ENCODE results near the gene RIC8B.

DNA sequence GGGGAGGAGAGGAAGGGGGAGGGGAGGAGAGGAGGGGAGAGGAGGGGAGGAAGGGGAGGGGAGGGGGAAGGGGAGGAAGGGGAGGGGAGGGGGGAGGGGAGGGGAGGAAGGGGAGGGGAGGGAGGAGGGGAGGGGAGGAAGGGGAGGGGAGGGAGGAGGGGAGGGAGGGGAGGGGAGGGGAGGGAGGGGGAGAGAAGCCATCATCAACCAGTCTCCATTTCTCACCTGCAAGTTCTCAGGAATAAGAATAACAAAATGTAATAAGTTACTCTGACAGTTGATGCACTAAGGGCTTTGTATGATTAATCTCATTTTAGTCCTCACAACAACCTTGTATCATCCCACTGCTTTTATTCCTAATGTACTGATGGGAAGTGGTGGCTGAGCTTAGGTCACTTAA, 122.1 kb downstream of the RIC8B start:
- TF ChIP-seq TAF1 (IDR thresholded peaks at IDR 0.05; ENCODE audit: borderline replicate concordance, insufficient read depth, low read length) (no peak), SIN3A (IDR thresholded peaks at IDR 0.05; ENCODE audit: borderline replicate concordance, insufficient read depth, low read length) (no peak), FOXP2 (optimal IDR thresholded peaks at IDR 0.05; ENCODE audit: borderline replicate concordance, extremely low read depth, extremely low read length, insufficient read depth) (no peak), POLR2AphosphoS5 (IDR thresholded peaks at IDR 0.05; ENCODE audit: low read depth, low read length) (no peak)
- TF ChIP-seq, protein P1, sequence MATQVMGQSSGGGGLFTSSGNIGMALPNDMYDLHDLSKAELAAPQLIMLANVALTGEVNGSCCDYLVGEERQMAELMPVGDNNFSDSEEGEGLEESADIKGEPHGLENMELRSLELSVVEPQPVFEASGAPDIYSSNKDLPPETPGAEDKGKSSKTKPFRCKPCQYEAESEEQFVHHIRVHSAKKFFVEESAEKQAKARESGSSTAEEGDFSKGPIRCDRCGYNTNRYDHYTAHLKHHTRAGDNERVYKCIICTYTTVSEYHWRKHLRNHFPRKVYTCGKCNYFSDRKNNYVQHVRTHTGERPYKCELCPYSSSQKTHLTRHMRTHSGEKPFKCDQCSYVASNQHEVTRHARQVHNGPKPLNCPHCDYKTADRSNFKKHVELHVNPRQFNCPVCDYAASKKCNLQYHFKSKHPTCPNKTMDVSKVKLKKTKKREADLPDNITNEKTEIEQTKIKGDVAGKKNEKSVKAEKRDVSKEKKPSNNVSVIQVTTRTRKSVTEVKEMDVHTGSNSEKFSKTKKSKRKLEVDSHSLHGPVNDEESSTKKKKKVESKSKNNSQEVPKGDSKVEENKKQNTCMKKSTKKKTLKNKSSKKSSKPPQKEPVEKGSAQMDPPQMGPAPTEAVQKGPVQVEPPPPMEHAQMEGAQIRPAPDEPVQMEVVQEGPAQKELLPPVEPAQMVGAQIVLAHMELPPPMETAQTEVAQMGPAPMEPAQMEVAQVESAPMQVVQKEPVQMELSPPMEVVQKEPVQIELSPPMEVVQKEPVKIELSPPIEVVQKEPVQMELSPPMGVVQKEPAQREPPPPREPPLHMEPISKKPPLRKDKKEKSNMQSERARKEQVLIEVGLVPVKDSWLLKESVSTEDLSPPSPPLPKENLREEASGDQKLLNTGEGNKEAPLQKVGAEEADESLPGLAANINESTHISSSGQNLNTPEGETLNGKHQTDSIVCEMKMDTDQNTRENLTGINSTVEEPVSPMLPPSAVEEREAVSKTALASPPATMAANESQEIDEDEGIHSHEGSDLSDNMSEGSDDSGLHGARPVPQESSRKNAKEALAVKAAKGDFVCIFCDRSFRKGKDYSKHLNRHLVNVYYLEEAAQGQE (IDR thresholded peaks at IDR 0.05; ENCODE audit: insufficient read depth in 1 of 2, low read depth in 2 of 2, low read length in 2 of 2), result no peak
